WERI-Rb-1 (cell line): Measurements from ENCODE around the gene ANKRD63.
A peak's percentile ranks its signal among the peaks of the same experiment; 100 is the strongest.

ENCODE experiments used
- DNase-seq: peaks from one replicate; pipeline ENCODE4 v3.0.0-alpha.2; 2020
- H3K27ac ChIP-seq: fragments of 250-450 bp; sonication (Bioruptor Pico); 2 replicates; pipeline ENCODE4 v1.5.1; 2020; ENCODE audit warnings: mild to moderate bottlenecking, moderate library complexity
- H3K27me3 ChIP-seq: fragments of 250-450 bp; sonication (Bioruptor Pico); 2 replicates; pipeline ENCODE4 v1.5.1; 2021; ENCODE audit warnings: mild to moderate bottlenecking, low read depth, moderate library complexity; ENCODE audit not compliant: insufficient read depth, severe bottlenecking
- H3K36me3 ChIP-seq: fragments of 250-450 bp; sonication (Bioruptor Pico); 2 replicates; pipeline ENCODE4 v1.5.1; 2020; ENCODE audit warnings: mild to moderate bottlenecking, moderate library complexity
- H3K4me3 ChIP-seq: 2 replicates; pipeline ENCODE4 v1.5.1; 2011; ENCODE audit warnings: low read depth, mild to moderate bottlenecking, control low read depth, low read length
- H3K9me3 ChIP-seq: fragments of 250-450 bp; sonication (Bioruptor Pico); 2 replicates; pipeline ENCODE4 v1.5.1; 2021; ENCODE audit warnings: mild to moderate bottlenecking, moderate library complexity; ENCODE audit not compliant: severe bottlenecking
- CTCF ChIP-seq: IDR thresholded peaks from 2 replicates; pipeline ENCODE4 v1.5.1; 2011; ENCODE audit warnings: low read depth, mild to moderate bottlenecking, control low read depth, inconsistent platforms, low read length

The ANKRD63 gene

GRCh38 chr15:40296561-40297230 is 13.8 kb upstream of the ANKRD63 start:
- Histone ChIP-seq H3K9me3 (peaks cover 9% of the 10 kb centered on the region), H3K27ac (peak overlapping the region; percentile 26; the same call in 1 of the 2 replicates), H3K4me3 (no peak overlapping the region), H3K36me3 (peaks cover 9% of the 10 kb centered on the region), H3K27me3 (no peaks in the 10 kb centered on the region)
- no peak for TF ChIP-seq CTCF
- DNase-seq = peak; percentile 83

- DNase-seq = no peak
- Histone ChIP-seq H3K4me3 (no peak overlapping the region), H3K36me3 (peaks cover 9% of the 10 kb centered on the region), H3K27ac (no peak overlapping the region), H3K9me3 (peaks cover 9% of the 10 kb centered on the region), H3K27me3 (no peaks in the 10 kb centered on the region)
- TF ChIP-seq CTCF = no peak
Observed at GRCh38 chr15:40295877-40296560, 13.2 kb upstream of the ANKRD63 start.

DNA sequence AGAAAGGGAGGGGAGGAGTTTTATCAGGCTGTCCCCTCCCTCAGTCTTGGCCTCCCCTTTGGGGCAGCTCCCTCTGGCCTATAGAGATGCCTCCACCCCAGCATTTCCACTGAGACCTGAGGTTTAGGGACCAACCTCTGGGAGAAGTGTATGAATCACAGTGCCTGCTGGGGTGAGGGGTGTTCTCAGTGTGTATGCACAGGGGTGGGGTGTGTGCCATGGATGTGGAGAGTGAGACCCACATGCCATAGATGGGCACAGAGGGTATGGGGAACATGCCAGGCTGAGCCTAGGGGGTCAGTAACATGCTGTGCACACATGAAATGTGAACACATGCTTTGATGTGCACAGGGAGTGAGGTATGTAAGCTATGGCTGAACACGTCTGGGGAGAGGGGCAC is 12.4 kb upstream of the ANKRD63 start:
- no peaks in the 10 kb centered on the region for H3K27me3 ChIP-seq
- peaks cover 3% of the 10 kb centered on the region for H3K36me3 ChIP-seq
- DNase-seq = no peak
- H3K9me3 ChIP-seq = peaks cover 4% of the 10 kb centered on the region
- H3K4me3 ChIP-seq = no peak overlapping the region
- no peak overlapping the region for H3K27ac ChIP-seq
- no peak for TF ChIP-seq CTCF

DNA sequence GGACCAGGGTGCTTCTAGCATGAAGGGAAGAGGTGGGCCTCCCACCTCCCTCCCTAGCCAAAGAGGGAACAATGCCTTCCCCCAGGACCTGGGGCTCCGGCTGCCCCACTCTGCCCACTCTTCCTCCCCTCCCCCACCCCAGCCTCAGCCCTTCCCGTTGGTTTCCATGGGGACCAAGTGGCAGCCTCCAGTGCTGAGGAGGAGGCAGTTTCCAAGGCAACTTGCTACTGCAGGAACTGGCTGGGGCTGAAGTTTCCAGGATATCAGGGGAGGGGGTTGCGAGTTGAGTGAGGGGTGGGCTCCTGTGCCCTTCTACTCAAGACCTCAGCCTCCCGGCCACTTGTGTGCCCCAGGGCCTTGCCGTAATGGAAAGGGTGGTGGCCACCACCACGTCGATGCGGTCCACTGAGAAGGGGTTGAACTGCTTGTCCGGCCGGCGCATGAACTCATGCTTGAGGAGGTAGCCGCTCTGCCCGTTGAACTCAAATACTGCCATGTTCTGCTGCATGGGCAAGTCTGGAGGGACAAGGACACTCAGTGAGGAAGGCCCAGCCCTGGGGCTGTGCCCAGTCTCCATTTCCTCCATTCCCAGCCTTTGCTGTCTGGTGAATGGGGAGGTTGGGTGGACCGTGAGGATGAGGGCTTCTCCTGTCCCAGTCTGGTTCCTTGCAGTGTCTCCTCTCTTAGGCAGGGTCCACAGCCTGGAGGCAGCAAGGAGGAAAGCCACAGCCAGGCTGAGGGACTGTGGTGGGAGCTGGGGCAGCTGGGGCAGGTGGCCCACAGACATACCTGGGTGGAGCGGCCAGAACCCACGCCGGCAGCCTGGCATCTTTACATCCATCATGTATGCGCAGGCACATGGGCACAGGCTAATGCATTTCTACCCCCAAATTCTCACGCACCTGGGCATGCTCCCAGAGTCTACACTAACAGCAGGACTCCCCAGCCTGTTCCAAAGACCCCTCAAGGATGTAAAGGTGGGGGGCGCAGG is 11.3 kb upstream of the ANKRD63 start:
- no peaks in the 10 kb centered on the region for H3K27me3 ChIP-seq
- H3K36me3 ChIP-seq = peaks cover 3% of the 10 kb centered on the region
- no peak for TF ChIP-seq CTCF
- no peak for DNase-seq
- H3K4me3 ChIP-seq = no peak overlapping the region
- no peak overlapping the region for H3K27ac ChIP-seq
- H3K9me3 ChIP-seq = no peaks in the 10 kb centered on the region

GRCh38 chr15:40293006-40293405 is 10.1 kb upstream of the ANKRD63 start:
- no peak for TF ChIP-seq CTCF
- DNase-seq = no peak
- H3K4me3 ChIP-seq = no peak overlapping the region
- H3K9me3 ChIP-seq = no peaks in the 10 kb centered on the region
- no peaks in the 10 kb centered on the region for H3K27me3 ChIP-seq
- H3K27ac ChIP-seq = no peak overlapping the region
- no peaks in the 10 kb centered on the region for H3K36me3 ChIP-seq
